NCI-H1930 (cell line): ENCODE data around the gene TAC4.

Source experiments
- DNase-seq, 2 experiments: peaks; one replicate each; lab custom pipeline; 2025; lab: John Stamatoyannopoulos, UW

The TAC4 gene

DNA sequence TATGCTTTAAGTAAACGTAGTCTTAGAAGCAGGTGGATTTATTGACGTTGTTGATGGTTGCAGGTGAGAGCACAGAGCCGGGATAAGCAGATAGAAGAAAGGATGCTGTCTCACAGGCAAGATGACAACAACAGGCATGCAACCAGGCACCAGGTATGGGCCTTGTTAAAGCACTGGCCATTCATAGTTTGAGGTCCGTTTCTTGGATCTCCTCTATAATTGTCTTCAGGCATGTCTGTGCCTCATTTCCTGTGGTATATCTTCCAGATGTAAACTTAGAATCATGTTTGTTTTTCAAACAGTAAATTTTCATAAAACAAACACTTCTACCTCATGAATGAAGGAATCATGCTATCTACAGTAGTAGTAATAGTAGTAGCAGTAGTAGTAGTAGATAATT is 38.8 kb downstream of the TAC4 start:
- no peak for DNase-seq

GRCh38 chr17:49798738-49799137 is 49.1 kb downstream of the TAC4 start:
- DNase-seq, result no peak

DNA sequence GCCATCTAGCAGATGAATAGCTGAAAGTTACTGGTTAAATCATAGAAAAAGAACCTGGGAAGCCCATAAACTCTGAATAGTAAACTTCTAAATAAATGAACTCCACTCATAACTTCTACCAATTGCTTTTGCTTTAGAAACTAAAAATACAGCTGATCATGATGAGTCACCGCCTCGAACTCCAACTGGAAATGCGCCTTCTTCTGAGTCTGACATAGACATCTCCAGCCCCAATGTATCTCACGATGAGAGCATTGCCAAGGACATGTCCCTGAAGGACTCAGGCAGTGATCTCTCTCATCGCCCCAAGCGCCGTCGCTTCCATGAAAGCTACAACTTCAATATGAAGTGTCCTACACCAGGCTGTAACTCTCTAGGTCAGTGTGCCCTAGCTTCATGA is 49.7 kb downstream of the TAC4 start:
- no peak for DNase-seq

GRCh38 chr17:49795372-49795771 is 52.5 kb downstream of the TAC4 start:
- no peak for DNase-seq

DNA sequence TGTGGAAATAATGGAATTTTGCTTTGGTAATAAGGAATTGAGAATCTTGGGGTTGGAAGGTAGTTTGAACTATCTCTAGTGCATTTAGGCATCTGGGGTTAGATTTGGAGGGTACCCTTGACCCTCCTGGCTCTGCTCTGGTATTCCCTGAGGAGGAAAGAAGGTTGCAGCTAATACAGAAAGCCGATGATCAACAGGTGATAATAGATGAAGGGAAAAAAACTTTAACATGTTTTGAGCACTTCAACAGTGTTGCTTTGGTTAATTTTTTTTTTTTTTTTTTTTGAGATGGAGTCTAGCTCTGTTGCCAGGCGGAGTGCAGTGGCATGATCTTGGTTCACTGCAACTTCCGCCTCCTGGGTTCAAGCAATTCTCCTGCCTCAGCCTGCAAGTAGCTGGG is 54.6 kb downstream of the TAC4 start:
- DNase-seq, result no peak

DNA sequence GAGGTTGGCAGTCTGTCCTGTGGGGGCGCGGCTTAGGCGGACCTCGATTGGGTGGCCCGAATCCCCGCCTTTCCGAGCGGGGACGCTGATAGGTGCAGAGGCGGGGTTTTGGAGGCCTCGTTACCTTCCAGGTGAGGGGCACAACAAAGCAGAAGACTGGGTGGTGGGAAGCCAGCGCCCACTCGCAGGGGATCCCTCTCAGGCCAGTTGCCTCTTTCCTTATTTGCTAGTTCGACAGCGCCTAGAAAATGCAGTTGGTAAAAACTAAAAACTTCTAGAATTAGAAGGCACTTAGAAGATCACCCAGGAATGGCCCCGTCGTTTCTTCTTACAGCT is 58.7 kb downstream of the TAC4 start:
- DNase-seq, result no peak

DNA sequence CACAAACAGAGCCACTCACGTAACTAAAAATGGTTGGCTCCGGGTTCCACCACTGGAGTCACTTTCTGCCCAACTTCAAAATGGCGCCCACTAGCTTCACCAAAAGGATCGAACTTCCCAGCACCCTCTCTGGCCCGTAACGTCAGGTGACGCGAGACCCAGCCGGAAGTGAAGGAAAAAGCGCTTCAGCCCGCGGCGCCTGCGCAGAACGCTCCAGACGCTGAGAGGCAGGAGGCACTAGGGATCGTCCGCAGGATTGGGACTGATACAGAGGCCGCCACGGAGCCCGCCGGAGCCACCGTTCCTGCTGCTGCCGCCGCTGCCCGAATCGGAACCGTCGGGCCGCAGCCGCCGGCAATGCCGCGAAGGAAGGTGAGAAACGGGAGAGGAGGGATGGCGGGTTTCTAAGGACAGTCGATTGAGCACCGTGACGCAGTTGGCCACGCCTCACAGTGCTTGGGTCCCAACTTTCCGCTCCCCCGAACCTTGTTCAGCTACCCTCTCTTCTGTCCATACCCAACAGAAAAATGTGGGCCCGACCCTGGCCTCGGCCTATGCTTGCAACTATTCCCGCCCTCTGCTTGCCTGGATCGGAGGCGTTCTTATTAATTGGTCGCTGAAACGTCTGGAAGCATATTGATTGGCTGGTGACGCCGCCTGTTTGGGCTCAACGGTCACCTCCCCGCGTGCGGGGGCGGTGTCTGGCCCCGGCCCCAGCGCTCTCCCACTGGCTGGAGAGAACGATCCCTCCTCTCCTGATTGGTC is 59.2 kb downstream of the TAC4 start, which contains the start of gene KAT7:
Gene KAT7 (plus strand): TSS at position 204 of the 765 bp plus-strand sequence. CDS start 154 bp downstream, at position 358.
- peak; percentile 97 to 99 for DNase-seq
